Body of pancreas (tissue), 4 donors: ENCODE data around the gene MFAP3. TPM values are rescaled to one million over a fixed set of nuclear protein-coding genes. Genes with fewer than 3 reads are reported as not detected.

Experiments used
- ATAC-seq: fragments of 150-250 bp; one replicate; pipeline ENCODE4 v1.9.1; 2016
- DNase-seq, 4 donors: peaks; one replicate each; pipeline ENCODE4 v3.0.0-alpha.2; 2019
- H3K27ac ChIP-seq, 4 donors: fragments of 200-600 bp; sonication (generic); 1 replicate in 3 of 4; 2 replicates in 1 of 4; pipeline versions ENCODE4 v1.5.1 to v1.6.1; 2016 to 2019; ENCODE audit warnings: mild to moderate bottlenecking in 1 of 4, mixed read lengths in 1 of 4, moderate library complexity in 1 of 4
- H3K27me3 ChIP-seq, 2 donors: fragments of 200-600 bp; sonication (generic); one replicate each; pipeline ENCODE4 v1.6.0; 2016; ENCODE audit warnings: mild to moderate bottlenecking in 1 of 2
- H3K36me3 ChIP-seq, 2 donors: fragments of 200-600 bp; sonication (generic); replicated peaks in 1 of 2; 2 replicates each; pipeline ENCODE4 v1.5.1; 2016; ENCODE audit warnings: low read depth in 2 of 2; ENCODE audit not compliant: insufficient read depth in 1 of 2
- H3K4me1 ChIP-seq: fragments of 200-600 bp; sonication (generic); one replicate; pipeline ENCODE4 v1.6.0; 2016
- H3K4me3 ChIP-seq, 2 donors: fragments of 200-600 bp; sonication (generic); 1 replicate in 1 of 2; 2 replicates in 1 of 2; pipeline ENCODE4 v1.5.1; 2016 to 2019
- H3K9me3 ChIP-seq, 3 donors: fragments of 200-600 bp; sonication (generic); 1 replicate in 2 of 3; 2 replicates in 1 of 3; pipeline ENCODE4 v1.5.1; 2016
- POLR2A ChIP-seq, 3 donors: fragments of 450-650 bp; IDR thresholded peaks; one replicate each; pipeline ENCODE4 v1.6.1; 2016; ENCODE audit warnings: antibody characterized with exemption in 3 of 3, mild to moderate bottlenecking in 2 of 3
- WGBS, 2 donors: methylation state at CpG; one replicate each; pipeline ENCODE4 v1.1.5; 2017; 5-methylcytosine and 5-hydroxymethylcytosine counted together
- intact Hi-C: fragments of 100-400 bp; cut with DNase I; formaldehyde crosslinking; loops from one replicate; pipeline ENCODE4 v1.15.1; 2023
- total RNA-seq, 2 donors: library from RNA; depleted of rRNA; stranded (reverse); fragments of >200 nt; gene quantifications; one replicate each; pipeline ENCODE4 v1.1.0, GENCODE V29; 2016
- TF ChIP-seq, protein P1 (sequence below), 7 experiments: fragments of 450-650 bp in 4 of 7; fragments of 200-600 bp in 3 of 7; sonication (generic) in 3 of 7; IDR thresholded peaks; one replicate each; pipeline ENCODE4 v1.5.1; 2016 to 2019; ENCODE audit warnings: antibody characterized with exemption in 7 of 7

MFAP3 gene
- total RNA-seq, 2 donors from 2014 or later = 14.3 to 23.4 TPM

DNA sequence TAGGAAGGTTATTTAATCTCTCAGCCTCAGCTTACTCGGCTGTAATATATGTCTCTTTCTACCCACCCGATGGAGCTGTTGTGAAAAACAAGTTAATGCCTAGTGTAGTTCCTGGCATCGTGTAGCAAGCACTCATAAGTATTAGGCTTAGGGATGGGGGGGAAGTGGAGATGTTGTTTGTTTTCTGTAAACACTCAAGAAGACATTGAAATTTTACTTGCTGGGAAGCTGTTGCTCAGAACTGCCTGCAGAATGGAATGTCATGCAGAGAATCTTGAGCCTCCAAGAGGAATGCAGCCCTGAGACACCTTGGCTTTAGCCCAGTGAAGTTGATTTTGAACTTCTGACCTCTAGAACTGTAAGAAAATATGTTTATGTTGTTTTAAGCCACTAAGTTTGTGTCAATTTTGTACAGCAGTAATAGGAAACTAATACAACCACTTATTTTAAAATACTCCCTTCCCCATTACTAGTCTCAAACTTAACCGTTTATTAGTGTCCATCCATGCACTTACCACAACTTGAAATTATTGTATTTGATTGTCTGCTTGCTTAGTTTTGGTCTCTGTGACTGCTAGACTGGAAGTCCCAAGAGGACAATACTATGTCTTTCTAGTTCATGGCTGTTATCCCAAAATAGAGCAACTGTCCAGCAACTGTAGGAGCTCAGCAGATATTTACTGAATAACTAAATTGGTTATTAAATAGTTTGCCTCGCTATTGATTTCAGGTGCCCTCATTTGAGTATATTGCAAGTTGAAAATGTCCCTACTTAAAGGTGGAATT lies 53.8 kb downstream of the MFAP3 start:
- no peak for DNase-seq
- no peaks in the 10 kb centered on the region for H3K36me3 ChIP-seq
- no peak overlapping the region for H3K27ac ChIP-seq
- no peaks in the 10 kb centered on the region for H3K9me3 ChIP-seq
- 63 to 65% methylated on average over 5 of the region's 5 CpGs for WGBS, 2 donors
- no peaks in the 10 kb centered on the region for H3K4me1 ChIP-seq
- intact Hi-C loops = no loop called here
- no peak for ATAC-seq
- TF ChIP-seq, protein P1, sequence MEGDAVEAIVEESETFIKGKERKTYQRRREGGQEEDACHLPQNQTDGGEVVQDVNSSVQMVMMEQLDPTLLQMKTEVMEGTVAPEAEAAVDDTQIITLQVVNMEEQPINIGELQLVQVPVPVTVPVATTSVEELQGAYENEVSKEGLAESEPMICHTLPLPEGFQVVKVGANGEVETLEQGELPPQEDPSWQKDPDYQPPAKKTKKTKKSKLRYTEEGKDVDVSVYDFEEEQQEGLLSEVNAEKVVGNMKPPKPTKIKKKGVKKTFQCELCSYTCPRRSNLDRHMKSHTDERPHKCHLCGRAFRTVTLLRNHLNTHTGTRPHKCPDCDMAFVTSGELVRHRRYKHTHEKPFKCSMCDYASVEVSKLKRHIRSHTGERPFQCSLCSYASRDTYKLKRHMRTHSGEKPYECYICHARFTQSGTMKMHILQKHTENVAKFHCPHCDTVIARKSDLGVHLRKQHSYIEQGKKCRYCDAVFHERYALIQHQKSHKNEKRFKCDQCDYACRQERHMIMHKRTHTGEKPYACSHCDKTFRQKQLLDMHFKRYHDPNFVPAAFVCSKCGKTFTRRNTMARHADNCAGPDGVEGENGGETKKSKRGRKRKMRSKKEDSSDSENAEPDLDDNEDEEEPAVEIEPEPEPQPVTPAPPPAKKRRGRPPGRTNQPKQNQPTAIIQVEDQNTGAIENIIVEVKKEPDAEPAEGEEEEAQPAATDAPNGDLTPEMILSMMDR (IDR thresholded peaks at IDR 0.05) = no peak
- TF ChIP-seq POLR2A (IDR thresholded peaks at IDR 0.05) = no peak
- H3K4me3 ChIP-seq = no peak overlapping the region
- no peaks in the 10 kb centered on the region for H3K27me3 ChIP-seq

GRCh38 chr5:154093142-154093532 lies 54.4 kb downstream of the MFAP3 start:
- no peak for TF ChIP-seq POLR2A (IDR thresholded peaks at IDR 0.05)
- TF ChIP-seq, protein P1 (IDR thresholded peaks at IDR 0.05) = no peak
- no peak for ATAC-seq
- Histone ChIP-seq H3K27me3 (no peaks in the 10 kb centered on the region), H3K9me3 (no peaks in the 10 kb centered on the region), H3K36me3 (no peaks in the 10 kb centered on the region), H3K4me3 (no peak overlapping the region), H3K4me1 (peaks cover under 1% of the 10 kb centered on the region), H3K27ac (no peak overlapping the region)
- intact Hi-C loops = no loop called here
- no peak for DNase-seq
- WGBS, 2 donors = 52 to 64% methylated on average over 2 of the region's 2 CpGs

- Histone ChIP-seq H3K27me3 (no peaks in the 10 kb centered on the region), H3K4me3 (no peak overlapping the region), H3K4me1 (peaks cover 7% of the 10 kb centered on the region), H3K9me3 (no peaks in the 10 kb centered on the region), H3K36me3 (no peaks in the 10 kb centered on the region), H3K27ac (no peak overlapping the region)
- WGBS, 2 donors = 77 to 86% methylated on average over 7 of the region's 7 CpGs
- ATAC-seq (no peak), DNase-seq (no peak)
- TF ChIP-seq POLR2A (IDR thresholded peaks at IDR 0.05) = no peak
- TF ChIP-seq, protein P1 (IDR thresholded peaks at IDR 0.05) = no peak
- intact Hi-C loops = no loop called here
Observed at GRCh38 chr5:154095904-154096303, 57.1 kb downstream of the MFAP3 start.

DNA sequence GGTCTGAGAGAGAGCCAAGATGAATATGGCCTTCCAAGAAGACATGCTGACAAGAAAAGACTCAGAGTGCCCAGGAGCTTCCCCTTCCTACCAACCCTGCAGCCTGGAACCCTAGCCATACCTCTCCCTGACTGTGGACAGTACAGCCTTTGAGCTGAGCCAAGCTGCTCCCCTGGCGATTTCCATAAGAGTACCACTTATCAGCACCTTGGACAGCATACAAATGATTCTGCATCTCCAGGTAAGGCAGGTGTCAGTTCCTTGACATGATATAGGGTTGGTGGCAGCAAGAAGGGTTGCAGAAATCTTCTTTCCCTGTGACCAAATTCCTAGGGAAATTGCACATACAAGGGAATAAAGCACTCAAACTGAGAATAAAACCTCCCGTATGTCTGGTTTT lies 58.3 kb downstream of the MFAP3 start:
- DNase-seq (no peak), ATAC-seq (no peak)
- Histone ChIP-seq H3K4me3 (no peak overlapping the region), H3K27me3 (no peaks in the 10 kb centered on the region), H3K36me3 (no peaks in the 10 kb centered on the region), H3K27ac (no peak overlapping the region), H3K4me1 (peaks cover 7% of the 10 kb centered on the region), H3K9me3 (no peaks in the 10 kb centered on the region)
- TF ChIP-seq, protein P1 (IDR thresholded peaks at IDR 0.05) = no peak
- no peak for TF ChIP-seq POLR2A (IDR thresholded peaks at IDR 0.05)
- intact Hi-C loops = no loop called here
- WGBS, 2 donors = 57 to 83% methylated on average over 2 of the region's 2 CpGs

DNA sequence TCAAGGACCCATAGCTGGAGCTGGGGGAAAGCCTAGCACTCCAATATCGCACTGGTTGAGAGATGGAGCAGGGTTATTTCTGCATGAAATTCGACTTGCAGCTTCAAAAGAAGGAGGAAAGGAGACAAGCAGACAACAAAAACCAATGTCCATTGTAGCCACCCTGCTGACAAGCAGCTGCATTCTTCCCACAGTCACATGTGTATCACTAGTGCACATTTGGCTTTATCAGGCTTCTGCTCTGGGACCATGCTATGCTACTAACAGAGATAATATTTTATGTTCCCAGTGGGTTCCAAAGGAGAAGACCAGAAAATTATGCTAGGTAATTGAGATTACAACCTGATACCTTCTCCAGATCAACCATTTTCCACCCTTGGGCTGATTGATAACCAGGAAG lies 59.7 kb downstream of the MFAP3 start:
- ATAC-seq = no peak
- H3K4me1 ChIP-seq = peaks cover 7% of the 10 kb centered on the region
- H3K27ac ChIP-seq = no peak overlapping the region
- intact Hi-C loops = no loop called here
- 53 to 58% methylated on average over 2 of the region's 2 CpGs for WGBS, 2 donors
- no peaks in the 10 kb centered on the region for H3K9me3 ChIP-seq
- no peak overlapping the region for H3K4me3 ChIP-seq
- no peaks in the 10 kb centered on the region for H3K36me3 ChIP-seq
- TF ChIP-seq, protein P1 (IDR thresholded peaks at IDR 0.05) = no peak
- TF ChIP-seq POLR2A (IDR thresholded peaks at IDR 0.05) = no peak
- peak; percentile 20 to 66 (median 26) for DNase-seq
- H3K27me3 ChIP-seq = no peaks in the 10 kb centered on the region
